H9 (cell line): Measurements from ENCODE around the gene LRP1. TPM values are rescaled to one million over a fixed set of nuclear protein-coding genes. Genes with fewer than 3 reads are reported as not detected.

Source experiments
- DNase-seq: peaks from one replicate; pipeline ENCODE4 v3.0.0-alpha.2; 2017
- H2AFZ ChIP-seq: one replicate; pipeline ENCODE4 v1.6.1; 2013; ENCODE audit warnings: mild to moderate bottlenecking, low read length, control low read depth, moderate library complexity
- H2AK5ac ChIP-seq: 2 replicates; pipeline ENCODE4 v1.6.1; 2013; ENCODE audit warnings: low read length, control low read depth, mixed read lengths; ENCODE audit not compliant: insufficient read length
- H2BK120ac ChIP-seq: one replicate; pipeline ENCODE4 v1.6.1; 2013; ENCODE audit warnings: low read depth, mild to moderate bottlenecking, low read length, control low read depth, inconsistent platforms; ENCODE audit not compliant: poor library complexity, severe bottlenecking
- H2BK12ac ChIP-seq: 2 replicates; pipeline ENCODE4 v1.6.1; 2013; ENCODE audit warnings: low read length, control low read depth, mixed read lengths, low read depth; ENCODE audit not compliant: insufficient read length
- H2BK15ac ChIP-seq: 2 replicates; pipeline ENCODE4 v1.6.1; 2013; ENCODE audit warnings: low read depth, low read length, control low read depth
- H2BK20ac ChIP-seq: one replicate; pipeline ENCODE4 v1.6.1; 2013; ENCODE audit warnings: low read depth, mild to moderate bottlenecking, low read length, control low read depth, inconsistent platforms; ENCODE audit not compliant: poor library complexity, severe bottlenecking
- H2BK5ac ChIP-seq: 2 replicates; pipeline ENCODE4 v1.6.1; 2013; ENCODE audit warnings: low read length, control low read depth, mixed read lengths; ENCODE audit not compliant: insufficient read length
- H3K14ac ChIP-seq: 2 replicates; pipeline ENCODE4 v1.6.1; 2013; ENCODE audit warnings: low read length, control low read depth; ENCODE audit not compliant: insufficient read depth
- H3K18ac ChIP-seq: 2 replicates; pipeline ENCODE4 v1.6.1; 2013; ENCODE audit warnings: low read depth, mild to moderate bottlenecking, mixed read lengths, low read length, control low read depth; ENCODE audit not compliant: insufficient read length
- H3K23ac ChIP-seq: 2 replicates; pipeline ENCODE4 v1.6.1; 2013; ENCODE audit warnings: low read length, control low read depth, mixed read lengths, low read depth; ENCODE audit not compliant: insufficient read length
- H3K23me2 ChIP-seq: 2 replicates; pipeline ENCODE4 v1.6.1; 2013; ENCODE audit warnings: low read depth, mild to moderate bottlenecking, mixed read lengths, low read length, control low read depth; ENCODE audit not compliant: insufficient read length, poor library complexity, severe bottlenecking
- H3K27ac ChIP-seq: 2 replicates; pipeline ENCODE4 v1.5.1; 2013; ENCODE audit warnings: low read length, control low read depth, mixed read lengths, low read depth; ENCODE audit not compliant: insufficient read length
- H3K27me3 ChIP-seq: 2 replicates; pipeline ENCODE4 v1.6.1; 2013; ENCODE audit warnings: low read length, control low read depth, inconsistent platforms; ENCODE audit not compliant: insufficient read depth
- H3K4ac ChIP-seq: 2 replicates; pipeline ENCODE4 v1.6.1; 2013; ENCODE audit warnings: low read depth, mild to moderate bottlenecking, control low read depth, inconsistent platforms, low read length, moderate library complexity
- H3K4me1 ChIP-seq: 2 replicates; pipeline ENCODE4 v1.6.1; 2013; ENCODE audit warnings: low read length, control low read depth, inconsistent platforms; ENCODE audit not compliant: insufficient read depth
- H3K4me2 ChIP-seq: 2 replicates; pipeline ENCODE4 v1.6.1; 2013; ENCODE audit warnings: low read length, control low read depth, mixed read lengths; ENCODE audit not compliant: insufficient read length, insufficient read depth
- H3K56ac ChIP-seq: 2 replicates; pipeline ENCODE4 v1.6.1; 2013; ENCODE audit warnings: low read depth, mild to moderate bottlenecking, mixed read lengths, low read length, control low read depth; ENCODE audit not compliant: insufficient read length
- H3K79me1 ChIP-seq: 2 replicates; pipeline ENCODE4 v1.6.1; 2013; ENCODE audit warnings: low read depth, mild to moderate bottlenecking, moderate library complexity, low read length, control low read depth, inconsistent platforms; ENCODE audit not compliant: insufficient read depth, poor library complexity, severe bottlenecking
- H3K79me2 ChIP-seq: 2 replicates; pipeline ENCODE4 v1.6.1; 2013; ENCODE audit warnings: low read length, control low read depth, inconsistent platforms; ENCODE audit not compliant: insufficient read depth
- H3K9ac ChIP-seq: 2 replicates; pipeline ENCODE4 v1.6.1; 2013; ENCODE audit warnings: low read length, control low read depth, mixed read lengths; ENCODE audit not compliant: insufficient read length; ENCODE audit errors: extremely low read depth
- H3K9me3 ChIP-seq: one replicate; pipeline ENCODE4 v1.6.1; 2013; ENCODE audit warnings: low read depth, low read length, inconsistent platforms; ENCODE audit not compliant: control insufficient read depth
- H3T11ph ChIP-seq: one replicate; pipeline ENCODE4 v1.6.1; 2013; ENCODE audit warnings: mild to moderate bottlenecking, low read length, control low read depth, inconsistent platforms
- H4K20me1 ChIP-seq: one replicate; pipeline ENCODE4 v1.6.1; 2013; ENCODE audit not compliant: control insufficient read depth, insufficient read length, insufficient read depth
- H4K5ac ChIP-seq: 2 replicates; pipeline ENCODE4 v1.6.1; 2013; ENCODE audit warnings: low read depth, mild to moderate bottlenecking, mixed read lengths, low read length, control low read depth; ENCODE audit not compliant: insufficient read length
- H4K8ac ChIP-seq: replicated peaks from 2 replicates; pipeline ENCODE4 v1.6.1; 2013; ENCODE audit warnings: low read length, control low read depth, mixed read lengths, low read depth; ENCODE audit not compliant: insufficient read length
- H4K91ac ChIP-seq: 2 replicates; pipeline ENCODE4 v1.6.1; 2013; ENCODE audit warnings: low read depth, mild to moderate bottlenecking, moderate library complexity, mixed read lengths, low read length, control low read depth; ENCODE audit not compliant: insufficient read length
- H3K27ac Mint-ChIP-seq, 3 experiments: 2 replicates in 2 of 3; 3 replicates in 1 of 3; pipeline ENCODE4 v1.8.0; 2020 to 2021; ENCODE audit warnings: mixed read lengths in 3 of 3, mild to moderate bottlenecking in 1 of 3, moderate library complexity in 1 of 3
- H3K27me3 Mint-ChIP-seq: 2 replicates; pipeline ENCODE4 v1.8.0; 2021; ENCODE audit warnings: low read depth, mild to moderate bottlenecking, moderate library complexity, mixed read lengths
- H3K36me3 Mint-ChIP-seq, 3 experiments: 2 replicates in 2 of 3; 3 replicates in 1 of 3; pipeline ENCODE4 v1.8.0; 2020 to 2021; ENCODE audit warnings: low read depth in 3 of 3, mixed read lengths in 3 of 3; ENCODE audit not compliant: insufficient read depth in 1 of 3
- H3K4me1 Mint-ChIP-seq, 2 experiments: 2 replicates each; pipeline ENCODE4 v1.8.0; 2020; ENCODE audit warnings: mixed read lengths in 2 of 2
- H3K4me3 Mint-ChIP-seq, 2 experiments: 2 replicates in 1 of 2; 3 replicates in 1 of 2; pipeline ENCODE4 v1.8.0; 2020 to 2021; ENCODE audit warnings: mild to moderate bottlenecking in 2 of 2, mixed read lengths in 2 of 2, moderate library complexity in 1 of 2
- H3K9me3 Mint-ChIP-seq, 2 experiments: 2 replicates in 1 of 2; 3 replicates in 1 of 2; pipeline ENCODE4 v1.8.0; 2020; ENCODE audit warnings: mild to moderate bottlenecking in 2 of 2, mixed read lengths in 2 of 2, moderate library complexity in 1 of 2
- CTCF ChIP-seq: fragments of 200-600 bp; sonication (generic); conservative IDR thresholded peaks from 3 replicates; pipeline ENCODE4 v1.8.0; 2021; ENCODE audit warnings: antibody characterized with exemption, mild to moderate bottlenecking
- WGBS: extraction: QIAGEN DNeasy Blood & Tissue Kit; methylation state at CpG from one replicate; pipeline ENCODE4 v1.1.7; 2013; ENCODE audit warnings: missing lambda C conversion rate, low lambda C conversion rate, mixed read lengths; ENCODE audit not compliant: insufficient read length; ENCODE audit errors: extremely low coverage; 5-methylcytosine and 5-hydroxymethylcytosine counted together
- total RNA-seq: library from RNA; stranded (reverse); gene quantifications from 2 replicates; pipeline ENCODE4 v1.2.1, GENCODE V29; 2021

The LRP1 gene
- total RNA-seq, 1 experiment from 2014 or later: 115 TPM

GRCh38 chr12:57205186-57205585 is 76.9 kb downstream of the LRP1 start:
- no CpG with 5 or more reads among the region's 26 CpGs for WGBS
- TF ChIP-seq CTCF: no peak
- H4K5ac ChIP-seq: no peak overlapping the region

More at GRCh38 chr12:57205186-57205585, 76.9 kb downstream of the LRP1 start:
- Histone ChIP-seq H3T11ph (no peak overlapping the region), H4K20me1 (no peaks in the 10 kb centered on the region), H3K18ac (no peak overlapping the region), H4K91ac (no peak overlapping the region), H3K27ac (no peak overlapping the region), H3K4ac (no peak overlapping the region), H3K23me2 (no peaks in the 10 kb centered on the region), H2AK5ac (no peak overlapping the region), H3K4me2 (no peak overlapping the region), H2BK120ac (no peak overlapping the region), H2BK20ac (no peak overlapping the region), H3K23ac (no peak overlapping the region), H3K9me3 (no peaks in the 10 kb centered on the region), H3K9ac (no peak overlapping the region), H3K4me1 (no peaks in the 10 kb centered on the region), H2BK12ac (no peak overlapping the region), H3K79me1 (no peaks in the 10 kb centered on the region), H3K56ac (no peak overlapping the region), H3K27me3 (no peaks in the 10 kb centered on the region), H4K8ac (no peak overlapping the region), H3K14ac (no peak overlapping the region), H2BK5ac (no peak overlapping the region), H3K79me2 (no peaks in the 10 kb centered on the region), H2AFZ (no peak overlapping the region), H2BK15ac (no peak overlapping the region)
- H3K9me3 Mint-ChIP-seq: no peaks in the 10 kb centered on the region
- no peaks in the 10 kb centered on the region for H3K27me3 Mint-ChIP-seq
- H3K36me3 Mint-ChIP-seq: peaks cover 45 to 91% (median 87%) of the 10 kb centered on the region in 3 experiments
- no peak overlapping the region for H3K4me3 Mint-ChIP-seq
- no peaks in the 10 kb centered on the region for H3K4me1 Mint-ChIP-seq
- no peak overlapping the region for H3K27ac Mint-ChIP-seq
- no peak for DNase-seq
